Measurements from ENCODE around the gene NGRN.

The NGRN gene

DNA sequence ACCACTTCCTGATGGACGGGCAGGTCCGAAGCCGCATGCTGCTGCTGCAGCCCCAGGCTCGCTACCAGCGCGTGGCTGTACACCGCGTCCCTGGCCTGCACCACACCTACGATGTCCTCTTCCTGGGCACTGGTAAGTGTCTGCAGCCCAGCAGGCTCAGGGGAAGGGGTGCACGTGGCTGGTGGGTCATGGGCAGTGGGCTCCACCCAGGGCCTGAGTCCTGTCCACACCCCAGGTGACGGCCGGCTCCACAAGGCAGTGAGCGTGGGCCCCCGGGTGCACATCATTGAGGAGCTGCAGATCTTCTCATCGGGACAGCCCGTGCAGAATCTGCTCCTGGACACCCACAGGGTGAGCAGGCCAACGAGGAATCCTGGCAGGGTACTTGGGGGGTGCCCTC, 40.4 kb upstream of the NGRN start:
- Histone ChIP-seq H3F3A (ENCODE audit: insufficient read depth) (no peaks in the 10 kb centered on the region), H3K27me3 (ENCODE audit: low read length) (no peaks in the 10 kb centered on the region), H3K27ac (ENCODE audit: low read depth, low read length) (no peak overlapping the region), H3K9me2 (replicated peaks; ENCODE audit: insufficient read depth, low read length) (no peaks in the 10 kb centered on the region), H3K4me2 (ENCODE audit: low read depth, low read length, poor library complexity, severe bottlenecking) (no peak overlapping the region), H4K20me1 (ENCODE audit: low read depth, low read length) (no peaks in the 10 kb centered on the region), H3K9me3 (ENCODE audit: insufficient read depth, low read length) (no peaks in the 10 kb centered on the region), H3K79me2 (ENCODE audit: insufficient read depth, low read length) (no peaks in the 10 kb centered on the region), H3K4me3 (ENCODE audit: insufficient read depth, low read length, poor library complexity, severe bottlenecking) (no peak overlapping the region), H3K36me3 (ENCODE audit: low read length) (no peaks in the 10 kb centered on the region), H2AFZ (ENCODE audit: low read depth, low read length, severe bottlenecking) (no peak overlapping the region), H3K9ac (ENCODE audit: low read length) (no peak overlapping the region)
- TF ChIP-seq, protein P1, sequence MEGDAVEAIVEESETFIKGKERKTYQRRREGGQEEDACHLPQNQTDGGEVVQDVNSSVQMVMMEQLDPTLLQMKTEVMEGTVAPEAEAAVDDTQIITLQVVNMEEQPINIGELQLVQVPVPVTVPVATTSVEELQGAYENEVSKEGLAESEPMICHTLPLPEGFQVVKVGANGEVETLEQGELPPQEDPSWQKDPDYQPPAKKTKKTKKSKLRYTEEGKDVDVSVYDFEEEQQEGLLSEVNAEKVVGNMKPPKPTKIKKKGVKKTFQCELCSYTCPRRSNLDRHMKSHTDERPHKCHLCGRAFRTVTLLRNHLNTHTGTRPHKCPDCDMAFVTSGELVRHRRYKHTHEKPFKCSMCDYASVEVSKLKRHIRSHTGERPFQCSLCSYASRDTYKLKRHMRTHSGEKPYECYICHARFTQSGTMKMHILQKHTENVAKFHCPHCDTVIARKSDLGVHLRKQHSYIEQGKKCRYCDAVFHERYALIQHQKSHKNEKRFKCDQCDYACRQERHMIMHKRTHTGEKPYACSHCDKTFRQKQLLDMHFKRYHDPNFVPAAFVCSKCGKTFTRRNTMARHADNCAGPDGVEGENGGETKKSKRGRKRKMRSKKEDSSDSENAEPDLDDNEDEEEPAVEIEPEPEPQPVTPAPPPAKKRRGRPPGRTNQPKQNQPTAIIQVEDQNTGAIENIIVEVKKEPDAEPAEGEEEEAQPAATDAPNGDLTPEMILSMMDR (IDR thresholded peaks at IDR 0.05; ENCODE audit: insufficient read depth, low read length, poor library complexity, severe bottlenecking) = no peak
- TF ChIP-seq EZH2phosphoT487 (conservative IDR thresholded peaks at IDR 0.05; ENCODE audit: low read length) = no peak

DNA sequence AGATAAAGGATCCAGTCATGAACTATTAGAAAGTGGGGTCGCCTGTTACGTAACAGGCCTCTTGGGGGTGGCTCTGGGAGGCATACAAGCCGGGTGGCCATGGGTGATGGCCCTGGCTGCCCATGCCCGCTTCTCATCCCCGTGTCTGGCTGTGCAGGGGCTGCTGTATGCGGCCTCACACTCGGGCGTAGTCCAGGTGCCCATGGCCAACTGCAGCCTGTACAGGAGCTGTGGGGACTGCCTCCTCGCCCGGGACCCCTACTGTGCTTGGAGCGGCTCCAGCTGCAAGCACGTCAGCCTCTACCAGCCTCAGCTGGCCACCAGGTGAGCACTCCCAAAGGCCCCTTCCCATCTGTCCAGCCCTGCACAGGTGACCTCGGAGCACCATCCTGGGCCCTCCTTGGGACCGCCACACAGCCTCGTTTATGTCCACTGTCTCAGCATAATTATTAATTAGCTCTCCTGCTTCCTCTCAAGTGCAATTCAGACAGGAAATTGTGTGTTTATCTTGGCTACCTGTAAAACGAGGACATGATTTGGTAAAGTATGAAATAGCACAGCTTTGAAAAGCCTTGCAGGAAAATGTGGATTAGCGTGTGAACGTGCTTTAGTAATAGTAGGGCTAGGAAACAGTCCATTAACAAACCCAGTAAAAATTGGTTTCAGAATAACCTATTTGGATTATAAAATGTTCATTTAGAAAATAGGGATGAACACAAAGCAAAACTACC, 39.8 kb upstream of the NGRN start:
- Histone ChIP-seq H3F3A (ENCODE audit: insufficient read depth) (no peaks in the 10 kb centered on the region), H3K4me3 (ENCODE audit: insufficient read depth, low read length, poor library complexity, severe bottlenecking) (no peak overlapping the region), H3K4me2 (ENCODE audit: low read depth, low read length, poor library complexity, severe bottlenecking) (no peak overlapping the region), H3K9me3 (ENCODE audit: insufficient read depth, low read length) (no peaks in the 10 kb centered on the region), H3K9ac (ENCODE audit: low read length) (no peak overlapping the region), H3K79me2 (ENCODE audit: insufficient read depth, low read length) (no peaks in the 10 kb centered on the region), H2AFZ (ENCODE audit: low read depth, low read length, severe bottlenecking) (no peak overlapping the region), H3K27me3 (ENCODE audit: low read length) (no peaks in the 10 kb centered on the region), H3K9me2 (replicated peaks; ENCODE audit: insufficient read depth, low read length) (no peaks in the 10 kb centered on the region), H3K27ac (ENCODE audit: low read depth, low read length) (no peak overlapping the region), H3K36me3 (ENCODE audit: low read length) (no peaks in the 10 kb centered on the region), H4K20me1 (ENCODE audit: low read depth, low read length) (no peaks in the 10 kb centered on the region)
- no peak for TF ChIP-seq EZH2phosphoT487 (conservative IDR thresholded peaks at IDR 0.05; ENCODE audit: low read length)
- TF ChIP-seq, protein P1 (IDR thresholded peaks at IDR 0.05; ENCODE audit: insufficient read depth, low read length, poor library complexity, severe bottlenecking) = no peak

DNA sequence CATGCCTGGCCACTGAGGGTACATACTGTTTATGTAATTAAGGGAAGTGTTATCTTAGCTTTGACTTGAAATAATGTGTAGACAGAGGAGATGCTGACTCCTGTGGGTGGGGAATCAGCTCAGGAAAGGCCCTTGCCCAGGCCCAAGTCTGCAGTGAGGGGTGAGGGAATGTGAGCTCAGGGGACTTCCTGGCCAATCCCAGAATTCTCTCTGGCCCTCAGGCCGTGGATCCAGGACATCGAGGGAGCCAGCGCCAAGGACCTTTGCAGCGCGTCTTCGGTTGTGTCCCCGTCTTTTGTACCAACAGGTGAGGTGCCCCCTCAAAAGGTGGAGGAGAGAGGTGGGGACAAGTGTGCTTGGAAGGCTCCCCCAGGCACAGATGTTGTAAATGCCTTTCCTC, 38.1 kb upstream of the NGRN start:
- no peaks in the 10 kb centered on the region for H4K20me1 ChIP-seq (ENCODE audit: low read depth, low read length)
- no peak for TF ChIP-seq EZH2phosphoT487 (conservative IDR thresholded peaks at IDR 0.05; ENCODE audit: low read length)
- TF ChIP-seq, protein P1 (IDR thresholded peaks at IDR 0.05; ENCODE audit: insufficient read depth, low read length, poor library complexity, severe bottlenecking) = no peak
- no peak overlapping the region for H3K4me2 ChIP-seq (ENCODE audit: low read depth, low read length, poor library complexity, severe bottlenecking)
- no peak overlapping the region for H3K9ac ChIP-seq (ENCODE audit: low read length)
- no peaks in the 10 kb centered on the region for H3K27me3 ChIP-seq (ENCODE audit: low read length)
- H3K79me2 ChIP-seq (ENCODE audit: insufficient read depth, low read length) = no peaks in the 10 kb centered on the region
- no peaks in the 10 kb centered on the region for H3K9me2 ChIP-seq (replicated peaks; ENCODE audit: insufficient read depth, low read length)
- H3F3A ChIP-seq (ENCODE audit: insufficient read depth) = no peaks in the 10 kb centered on the region
- no peak overlapping the region for H3K27ac ChIP-seq (ENCODE audit: low read depth, low read length)
- no peak overlapping the region for H3K4me3 ChIP-seq (ENCODE audit: insufficient read depth, low read length, poor library complexity, severe bottlenecking)
- H2AFZ ChIP-seq (ENCODE audit: low read depth, low read length, severe bottlenecking) = no peak overlapping the region
- H3K36me3 ChIP-seq (ENCODE audit: low read length) = no peaks in the 10 kb centered on the region
- no peaks in the 10 kb centered on the region for H3K9me3 ChIP-seq (ENCODE audit: insufficient read depth, low read length)

All from SU-DHL-6 (cell line).